ENCODE measurements around the gene PI3. TPM values are rescaled to one million over a fixed set of nuclear protein-coding genes. Genes with fewer than 3 reads are reported as not detected.

The PI3 gene, protein sequence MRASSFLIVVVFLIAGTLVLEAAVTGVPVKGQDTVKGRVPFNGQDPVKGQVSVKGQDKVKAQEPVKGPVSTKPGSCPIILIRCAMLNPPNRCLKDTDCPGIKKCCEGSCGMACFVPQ
- total RNA-seq (2021; ENCODE audit: unreplicated experiment): not detected
- polyA plus RNA-seq (2012): not detected in 2 replicates
- percentile 27 among the genes with signal in this experiment for Bru-seq, nascent RNA
- percentile 40 among the genes with signal in this experiment for BruChase-seq, experiment 1, labeled RNA remaining after a 6-hour chase
- percentile 17 among the genes with signal in this experiment for BruChase-seq, experiment 2, labeled RNA remaining after a 2-hour chase
- long read RNA-seq: 0 reads

DNA sequence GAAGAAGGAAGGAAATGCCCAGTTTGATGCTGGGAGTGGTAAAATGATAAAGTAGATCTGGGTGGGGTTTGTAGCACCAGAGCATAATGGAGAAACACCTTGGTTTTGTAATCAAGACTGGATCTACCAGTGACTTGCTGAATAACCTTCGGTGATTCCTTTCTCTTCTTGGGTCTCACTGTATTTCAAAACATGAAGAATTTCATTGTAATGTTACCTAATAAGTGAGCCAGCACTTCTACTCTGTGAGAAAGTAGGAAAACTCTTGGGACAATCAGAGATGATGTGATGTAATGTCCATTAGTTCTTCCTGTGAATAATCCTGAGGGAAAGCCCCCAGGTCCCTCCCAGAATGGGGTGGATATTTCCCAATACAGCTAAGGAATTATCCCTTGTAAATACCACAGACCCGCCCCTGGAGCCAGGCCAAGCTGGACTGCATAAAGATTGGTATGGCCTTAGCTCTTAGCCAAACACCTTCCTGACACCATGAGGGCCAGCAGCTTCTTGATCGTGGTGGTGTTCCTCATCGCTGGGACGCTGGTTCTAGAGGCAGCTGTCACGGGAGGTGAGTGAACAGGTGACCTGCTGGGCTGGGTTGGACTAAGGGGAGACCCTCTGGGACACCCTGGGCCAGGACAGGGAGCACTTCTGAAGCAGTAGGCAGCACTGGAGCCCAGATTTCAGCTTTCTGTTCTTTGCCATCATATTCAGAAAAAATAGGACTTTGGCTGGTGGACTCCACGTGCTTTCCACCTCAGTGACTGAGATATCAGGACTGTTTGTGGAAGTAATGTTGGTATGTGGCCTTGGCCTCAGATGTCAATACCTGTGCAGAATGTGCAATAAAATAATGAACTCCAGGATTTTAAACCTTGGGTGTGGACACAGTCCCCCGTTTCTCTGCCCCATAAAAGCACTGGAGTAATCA is at the start of gene PI3:
TSS of gene PI3 (plus strand) at position 469 of the 931 bp plus-strand sequence. CDS start at position 490, 21 bp downstream.
- no peak within 1 kb of the TSS for H3K9ac ChIP-seq (ENCODE audit: low read length)
- H4K20me1 ChIP-seq (ENCODE audit: insufficient read depth): no peaks in the 10 kb centered on the region
- H3K79me2 ChIP-seq (ENCODE audit: insufficient read depth, low read length): no peaks in the 10 kb centered on the region
- H3K27me3 ChIP-seq (ENCODE audit: insufficient read depth, low read length): no peaks in the 10 kb centered on the region
- TF ChIP-seq JUND (IDR thresholded peaks at IDR 0.05) (no peak), REST (IDR thresholded peaks at IDR 0.05; ENCODE audit: low read depth) (no peak), ZNF274 (IDR thresholded peaks at IDR 0.05; ENCODE audit: low read depth, low read length) (no peak), EZH2phosphoT487 (IDR thresholded peaks at IDR 0.05; ENCODE audit: borderline replicate concordance) (no peak), EGR1 (IDR thresholded peaks at IDR 0.05; ENCODE audit: low read depth) (no peak), ZFX (IDR thresholded peaks at IDR 0.05) (no peak), POLR2A (IDR thresholded peaks at IDR 0.05; ENCODE audit: borderline replicate concordance, extremely low read depth, insufficient read depth, insufficient read length) (no peak), CBX3 (IDR thresholded peaks at IDR 0.05; ENCODE audit: low read depth) (no peak), ELF1 (IDR thresholded peaks at IDR 0.05; ENCODE audit: borderline replicate concordance, low read depth) (no peak), ATF3 (IDR thresholded peaks at IDR 0.05) (no peak), YY1 (IDR thresholded peaks at IDR 0.05; ENCODE audit: extremely low read depth, insufficient replicate concordance, low read depth, low read length) (no peak), SIN3A (IDR thresholded peaks at IDR 0.05; ENCODE audit: low read depth) (no peak)
- TF ChIP-seq, protein P1, sequence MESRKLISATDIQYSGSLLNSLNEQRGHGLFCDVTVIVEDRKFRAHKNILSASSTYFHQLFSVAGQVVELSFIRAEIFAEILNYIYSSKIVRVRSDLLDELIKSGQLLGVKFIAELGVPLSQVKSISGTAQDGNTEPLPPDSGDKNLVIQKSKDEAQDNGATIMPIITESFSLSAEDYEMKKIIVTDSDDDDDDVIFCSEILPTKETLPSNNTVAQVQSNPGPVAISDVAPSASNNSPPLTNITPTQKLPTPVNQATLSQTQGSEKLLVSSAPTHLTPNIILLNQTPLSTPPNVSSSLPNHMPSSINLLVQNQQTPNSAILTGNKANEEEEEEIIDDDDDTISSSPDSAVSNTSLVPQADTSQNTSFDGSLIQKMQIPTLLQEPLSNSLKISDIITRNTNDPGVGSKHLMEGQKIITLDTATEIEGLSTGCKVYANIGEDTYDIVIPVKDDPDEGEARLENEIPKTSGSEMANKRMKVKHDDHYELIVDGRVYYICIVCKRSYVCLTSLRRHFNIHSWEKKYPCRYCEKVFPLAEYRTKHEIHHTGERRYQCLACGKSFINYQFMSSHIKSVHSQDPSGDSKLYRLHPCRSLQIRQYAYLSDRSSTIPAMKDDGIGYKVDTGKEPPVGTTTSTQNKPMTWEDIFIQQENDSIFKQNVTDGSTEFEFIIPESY (IDR thresholded peaks at IDR 0.05; ENCODE audit: extremely low read depth, insufficient replicate concordance, low read length): no peak
- TF ChIP-seq, protein P2, sequence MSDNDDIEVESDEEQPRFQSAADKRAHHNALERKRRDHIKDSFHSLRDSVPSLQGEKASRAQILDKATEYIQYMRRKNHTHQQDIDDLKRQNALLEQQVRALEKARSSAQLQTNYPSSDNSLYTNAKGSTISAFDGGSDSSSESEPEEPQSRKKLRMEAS (IDR thresholded peaks at IDR 0.05): no peak
- BruUV-seq (replicated peaks): no TSS peak
- POLR2A ChIA-PET: no interaction called here
- CTCF ChIA-PET: no interaction called here
- no peak for DNase-seq (ENCODE audit: low read depth, low spot score)
- no peak for ATAC-seq
- H3K27ac ChIP-seq (ENCODE audit: low read depth, low read length): no peak within 1 kb of the TSS
- no peak within 1 kb of the TSS for H2AFZ ChIP-seq (ENCODE audit: low read depth, low read length, poor library complexity, severe bottlenecking)
- no peaks in the 10 kb centered on the region for H3K36me3 ChIP-seq (ENCODE audit: control insufficient read depth in 1 of 2, insufficient read depth in 2 of 2, low read length in 2 of 2)
- no peaks in the 10 kb centered on the region for H3K9me2 ChIP-seq (ENCODE audit: insufficient read depth)
- no peak within 1 kb of the TSS for H3K4me2 ChIP-seq (ENCODE audit: low read length)
- H3K9me3 ChIP-seq (ENCODE audit: control insufficient read depth in 1 of 2, insufficient read depth in 1 of 2, low read depth in 1 of 2, low read length in 2 of 2): no peaks in the 10 kb centered on the region; a peak in 1 of 4 replicates
- no peak within 1 kb of the TSS for H3K4me3 ChIP-seq (replicated peaks in 1 of 2; ENCODE audit: low read depth in 1 of 2, low read length in 2 of 2)
- H3K4me1 ChIP-seq (ENCODE audit: control insufficient read depth in 1 of 2, insufficient read depth in 2 of 2, low read length in 2 of 2): no peaks in the 10 kb centered on the region
- RAD21 ChIA-PET (ENCODE audit: low non-redundant PET in 1 of 2, low total read pairs in 2 of 2, uncharacterized antibody in 2 of 2, unreplicated experiment in 2 of 2): no interaction called here
- intact Hi-C loops (cut with micrococcal nuclease): no loop called here
